Vagina (tissue), 2 donors: Measurements from ENCODE around the gene CYB561. TPM values are rescaled to one million over a fixed set of nuclear protein-coding genes. Genes with fewer than 3 reads are reported as not detected.

ENCODE experiments used
- DNase-seq, 2 donors: peaks; one replicate each; pipeline ENCODE4 v3.0.0-alpha.2; 2017; ENCODE audit errors: extremely low spot score in 2 of 2
- H3K27ac ChIP-seq: fragments of 200-600 bp; sonication (generic); one replicate; pipeline ENCODE4 v1.5.1; 2019
- H3K27me3 ChIP-seq: fragments of 200-600 bp; sonication (generic); one replicate; pipeline ENCODE4 v1.5.1; 2019
- H3K36me3 ChIP-seq, 2 donors: fragments of 200-600 bp; sonication (generic); one replicate each; pipeline ENCODE4 v1.5.1; 2017 to 2019
- H3K4me1 ChIP-seq: fragments of 200-600 bp; sonication (generic); one replicate; pipeline ENCODE4 v1.5.1; 2019
- H3K4me3 ChIP-seq, 2 donors: fragments of 200-600 bp; sonication (generic); 1 replicate in 1 of 2; 2 replicates in 1 of 2; pipeline ENCODE4 v1.5.1; 2016 to 2019
- H3K9me3 ChIP-seq: fragments of 200-600 bp; sonication (generic); one replicate; pipeline ENCODE4 v1.5.1; 2019
- POLR2A ChIP-seq, 2 donors: fragments of 450-650 bp; IDR thresholded peaks; one replicate each; pipeline ENCODE4 v1.6.1; 2017; ENCODE audit warnings: antibody characterized with exemption in 2 of 2, mild to moderate bottlenecking in 2 of 2, moderate library complexity in 2 of 2
- POLR2AphosphoS5 ChIP-seq, 2 donors: sonication (generic); formaldehyde crosslinking; IDR thresholded peaks; one replicate each; pipeline ENCODE4 v1.9.0; 2017; ENCODE audit warnings: antibody characterized with exemption in 2 of 2, mild to moderate bottlenecking in 2 of 2, low read depth in 1 of 2; ENCODE audit not compliant: insufficient read depth in 1 of 2
- intact Hi-C: fragments of 100-400 bp; cut with DNase I; formaldehyde crosslinking; loops from one replicate; pipeline ENCODE4 v1.15.1; 2023
- total RNA-seq: library from RNA; depleted of rRNA; stranded (reverse); fragments of >200 nt; gene quantifications from one replicate; pipeline ENCODE4 v1.2.3, GENCODE V29; 2016
- TF ChIP-seq, protein P1 (sequence below), 3 experiments: fragments of 450-650 bp in 2 of 3; fragments of 200-600 bp in 1 of 3; sonication (generic) in 1 of 3; IDR thresholded peaks; one replicate each; pipeline ENCODE4 v1.5.1; 2017 to 2019; ENCODE audit warnings: antibody characterized with exemption in 3 of 3, mild to moderate bottlenecking in 2 of 3, moderate library complexity in 2 of 3

Gene CYB561
- total RNA-seq, 1 donor from 2014 or later, result 46.2 TPM

DNA sequence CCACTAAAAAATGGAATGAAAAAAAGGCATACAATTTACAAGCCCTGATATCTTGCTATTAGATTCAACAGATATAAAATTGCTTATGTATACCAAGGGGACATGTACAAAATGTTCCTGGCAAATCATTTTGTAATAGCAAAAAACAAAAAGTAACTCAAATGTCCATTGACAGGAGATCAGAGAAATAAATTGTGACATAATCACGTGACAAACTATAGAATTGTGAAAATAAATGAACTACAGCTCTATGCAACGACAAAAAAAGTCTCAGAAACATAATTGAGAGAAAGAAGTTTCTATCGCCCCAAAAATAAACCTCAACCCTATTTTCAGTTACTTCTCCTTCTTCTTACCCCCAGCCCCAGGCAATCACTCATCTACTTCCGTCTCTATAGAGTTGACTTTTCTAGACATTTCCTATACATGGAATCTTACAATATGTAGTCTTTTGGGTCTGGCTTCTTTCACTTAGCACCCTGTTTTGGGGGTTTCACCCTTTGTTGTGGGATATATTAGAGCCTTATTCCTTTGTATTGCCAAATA lies 18.7 kb upstream of the CYB561 start:
- peaks cover 14% of the 10 kb centered on the region for H3K4me1 ChIP-seq
- no peaks in the 10 kb centered on the region for H3K27me3 ChIP-seq
- no peak overlapping the region for H3K4me3 ChIP-seq
- no peak overlapping the region for H3K27ac ChIP-seq
- DNase-seq, result no peak
- TF ChIP-seq POLR2AphosphoS5 (IDR thresholded peaks at IDR 0.05; ENCODE audit: insufficient read depth in 1 of 2, low read depth in 1 of 2) (no peak), POLR2A (IDR thresholded peaks at IDR 0.05) (no peak)
- TF ChIP-seq, protein P1, sequence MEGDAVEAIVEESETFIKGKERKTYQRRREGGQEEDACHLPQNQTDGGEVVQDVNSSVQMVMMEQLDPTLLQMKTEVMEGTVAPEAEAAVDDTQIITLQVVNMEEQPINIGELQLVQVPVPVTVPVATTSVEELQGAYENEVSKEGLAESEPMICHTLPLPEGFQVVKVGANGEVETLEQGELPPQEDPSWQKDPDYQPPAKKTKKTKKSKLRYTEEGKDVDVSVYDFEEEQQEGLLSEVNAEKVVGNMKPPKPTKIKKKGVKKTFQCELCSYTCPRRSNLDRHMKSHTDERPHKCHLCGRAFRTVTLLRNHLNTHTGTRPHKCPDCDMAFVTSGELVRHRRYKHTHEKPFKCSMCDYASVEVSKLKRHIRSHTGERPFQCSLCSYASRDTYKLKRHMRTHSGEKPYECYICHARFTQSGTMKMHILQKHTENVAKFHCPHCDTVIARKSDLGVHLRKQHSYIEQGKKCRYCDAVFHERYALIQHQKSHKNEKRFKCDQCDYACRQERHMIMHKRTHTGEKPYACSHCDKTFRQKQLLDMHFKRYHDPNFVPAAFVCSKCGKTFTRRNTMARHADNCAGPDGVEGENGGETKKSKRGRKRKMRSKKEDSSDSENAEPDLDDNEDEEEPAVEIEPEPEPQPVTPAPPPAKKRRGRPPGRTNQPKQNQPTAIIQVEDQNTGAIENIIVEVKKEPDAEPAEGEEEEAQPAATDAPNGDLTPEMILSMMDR (IDR thresholded peaks at IDR 0.05), result no peak
- H3K36me3 ChIP-seq, result no peaks in the 10 kb centered on the region
- intact Hi-C loops, result no loop called here
- H3K9me3 ChIP-seq, result no peaks in the 10 kb centered on the region

DNA sequence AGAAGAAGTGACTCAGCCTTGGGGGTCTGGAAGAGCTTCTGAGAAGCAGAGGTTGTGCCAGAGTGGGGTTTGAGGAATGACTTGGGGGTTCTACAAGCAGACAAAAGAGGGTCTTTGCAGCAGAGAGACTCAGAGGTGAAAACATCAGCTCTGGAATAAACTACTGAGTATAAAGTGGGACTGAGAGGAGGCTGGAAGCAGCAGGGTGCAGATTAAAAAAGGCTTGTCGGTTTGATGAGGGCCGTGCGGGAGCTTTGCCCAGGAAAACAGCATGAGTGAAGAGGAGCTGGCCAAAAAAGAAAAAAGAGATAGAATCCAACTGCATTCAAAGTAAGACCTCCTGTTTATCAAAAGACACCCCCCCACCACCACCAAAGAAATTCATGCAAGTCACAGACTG lies 17.7 kb upstream of the CYB561 start:
- no peak for TF ChIP-seq POLR2AphosphoS5 (IDR thresholded peaks at IDR 0.05; ENCODE audit: insufficient read depth in 1 of 2, low read depth in 1 of 2)
- no peak for TF ChIP-seq POLR2A (IDR thresholded peaks at IDR 0.05)
- TF ChIP-seq, protein P1 (IDR thresholded peaks at IDR 0.05), result no peak
- H3K9me3 ChIP-seq, result no peaks in the 10 kb centered on the region
- no peak overlapping the region for H3K27ac ChIP-seq
- no peak for DNase-seq
- H3K4me3 ChIP-seq, result no peak overlapping the region
- intact Hi-C loops, result no loop called here
- H3K27me3 ChIP-seq, result no peaks in the 10 kb centered on the region
- H3K4me1 ChIP-seq, result peaks cover 14% of the 10 kb centered on the region
- no peaks in the 10 kb centered on the region for H3K36me3 ChIP-seq

- intact Hi-C loops, result no loop called here
- Histone ChIP-seq H3K36me3 (no peaks in the 10 kb centered on the region), H3K4me3 (no peak overlapping the region), H3K27ac (peak overlapping the region; percentile 18), H3K27me3 (no peaks in the 10 kb centered on the region), H3K4me1 (peaks cover 18% of the 10 kb centered on the region), H3K9me3 (no peaks in the 10 kb centered on the region)
- TF ChIP-seq POLR2AphosphoS5 (IDR thresholded peaks at IDR 0.05; ENCODE audit: insufficient read depth in 1 of 2, low read depth in 1 of 2) (no peak), POLR2A (IDR thresholded peaks at IDR 0.05) (no peak)
- TF ChIP-seq, protein P1 (IDR thresholded peaks at IDR 0.05), result no peak
- no peak for DNase-seq
Measured at GRCh38 chr17:63460018-63460417, 13.9 kb upstream of the CYB561 start.

DNA sequence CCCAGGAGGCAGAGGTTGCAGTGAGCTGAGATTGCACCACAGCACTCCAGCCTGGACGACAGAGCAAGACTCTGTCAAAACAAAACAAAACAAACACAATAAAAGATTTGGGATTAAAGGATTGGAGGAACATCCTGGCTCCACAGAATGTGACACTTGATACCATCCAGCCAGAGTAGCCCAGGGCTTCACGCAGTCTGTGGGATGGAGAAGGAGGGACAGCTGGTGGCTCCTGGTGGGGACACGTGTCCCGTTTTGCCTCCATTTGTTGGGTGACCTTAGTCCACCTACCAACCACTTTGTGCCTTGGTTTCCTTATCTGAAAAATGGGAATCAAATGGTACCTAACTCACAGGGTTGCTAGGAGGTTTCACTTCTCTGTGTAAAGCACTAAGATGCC lies 12.4 kb upstream of the CYB561 start:
- Histone ChIP-seq H3K27me3 (no peaks in the 10 kb centered on the region), H3K27ac (no peak overlapping the region), H3K36me3 (no peaks in the 10 kb centered on the region), H3K4me1 (peaks cover 31% of the 10 kb centered on the region), H3K9me3 (no peaks in the 10 kb centered on the region), H3K4me3 (no peak overlapping the region)
- TF ChIP-seq POLR2A (IDR thresholded peaks at IDR 0.05) (no peak), POLR2AphosphoS5 (IDR thresholded peaks at IDR 0.05; ENCODE audit: insufficient read depth in 1 of 2, low read depth in 1 of 2) (no peak)
- TF ChIP-seq, protein P1 (IDR thresholded peaks at IDR 0.05), result no peak
- intact Hi-C loops, result no loop called here
- DNase-seq, result no peak

DNA sequence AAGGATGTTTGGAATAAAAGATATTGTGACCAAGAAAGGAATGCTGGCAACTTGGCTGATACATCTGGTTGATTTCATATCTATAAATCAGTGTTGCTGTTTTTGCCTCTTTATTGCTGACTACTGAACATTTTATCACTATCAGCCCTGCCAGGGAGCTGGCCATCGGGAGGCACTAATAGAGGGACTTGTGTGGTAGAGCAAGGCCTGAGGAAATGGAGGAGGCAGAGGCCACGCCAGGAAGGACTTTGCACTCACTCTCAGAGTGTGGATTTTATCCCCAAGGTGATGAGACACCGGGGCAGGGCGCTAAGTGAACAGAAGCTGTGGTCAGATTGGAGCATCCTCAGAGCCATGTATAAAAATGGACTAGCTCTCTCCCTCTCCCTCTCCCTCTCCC lies 9.3 kb upstream of the CYB561 start:
- no peaks in the 10 kb centered on the region for H3K27me3 ChIP-seq
- no peaks in the 10 kb centered on the region for H3K9me3 ChIP-seq
- no peak overlapping the region for H3K27ac ChIP-seq
- TF ChIP-seq POLR2A (IDR thresholded peaks at IDR 0.05) (no peak), POLR2AphosphoS5 (IDR thresholded peaks at IDR 0.05; ENCODE audit: insufficient read depth in 1 of 2, low read depth in 1 of 2) (no peak)
- TF ChIP-seq, protein P1 (IDR thresholded peaks at IDR 0.05), result no peak
- intact Hi-C loops, result no loop called here
- DNase-seq, result no peak
- H3K4me3 ChIP-seq, result no peak overlapping the region
- peaks cover 27% of the 10 kb centered on the region for H3K4me1 ChIP-seq
- no peaks in the 10 kb centered on the region for H3K36me3 ChIP-seq
